Lung microvascular endothelial cell (primary cell): ENCODE results near the gene POTEF. TPM values are rescaled to one million over a fixed set of nuclear protein-coding genes. Genes with fewer than 3 reads are reported as not detected.
"Not testable (repeated sequence)": the region's sequence is repeated elsewhere in the genome, so short reads cannot be mapped to it uniquely, and the experiment has no call there.

Experiments used
- DNase-seq, 2 donors: peaks; one replicate each; pipeline versions ENCODE4 v3.0.0 to v3.0.0-alpha.2; 2010; ENCODE audit warnings: low read depth in 2 of 2
- total RNA-seq: library from RNA; depleted of rRNA; stranded (reverse); fragments of >200 nt; gene quantifications from 2 replicates; pipeline ENCODE4 v1.2.1, GENCODE V29; 2014

POTEF gene
- total RNA-seq, result 0.20 and 0.22 TPM in 2 replicates

DNA sequence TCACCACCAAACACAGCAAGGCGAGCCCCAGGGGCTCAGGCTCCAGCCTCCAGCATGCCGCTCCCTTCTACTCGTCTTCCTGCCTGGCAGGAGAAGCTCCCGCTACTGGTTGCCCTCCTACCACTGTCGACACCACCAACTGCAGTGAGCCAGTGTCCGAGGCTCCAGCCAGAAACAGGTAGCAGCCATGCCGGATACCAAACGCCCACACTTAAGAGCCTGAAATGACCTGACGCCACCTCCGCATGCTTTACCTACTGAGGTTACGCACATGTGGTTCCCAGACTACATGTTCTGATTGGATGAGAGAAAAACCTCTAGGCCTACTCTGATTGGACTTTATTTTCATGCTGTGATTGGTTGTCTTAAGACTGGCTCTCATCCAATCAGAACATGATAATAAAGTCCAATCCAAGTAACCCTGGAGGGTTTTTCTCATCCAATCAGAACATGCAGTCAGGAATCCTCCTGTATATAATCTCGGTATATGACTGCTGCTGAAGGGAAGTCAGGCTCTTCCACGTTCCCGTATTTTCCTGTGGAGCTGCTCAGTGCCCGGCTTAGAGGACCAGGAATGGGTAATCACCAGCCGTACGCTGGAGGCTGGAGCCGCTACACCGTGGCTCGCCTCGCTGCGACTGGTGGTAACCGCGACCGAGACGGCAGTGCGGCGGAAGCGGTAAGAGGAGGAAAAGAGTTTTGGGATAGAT, at the start of gene POTEF:
POTEF (minus strand) TSS at position 103 of the 710 bp plus-strand sequence. CDS start 8,707 bp downstream, outside the sequence.
- DNase-seq, result not testable (repeated sequence)

DNA sequence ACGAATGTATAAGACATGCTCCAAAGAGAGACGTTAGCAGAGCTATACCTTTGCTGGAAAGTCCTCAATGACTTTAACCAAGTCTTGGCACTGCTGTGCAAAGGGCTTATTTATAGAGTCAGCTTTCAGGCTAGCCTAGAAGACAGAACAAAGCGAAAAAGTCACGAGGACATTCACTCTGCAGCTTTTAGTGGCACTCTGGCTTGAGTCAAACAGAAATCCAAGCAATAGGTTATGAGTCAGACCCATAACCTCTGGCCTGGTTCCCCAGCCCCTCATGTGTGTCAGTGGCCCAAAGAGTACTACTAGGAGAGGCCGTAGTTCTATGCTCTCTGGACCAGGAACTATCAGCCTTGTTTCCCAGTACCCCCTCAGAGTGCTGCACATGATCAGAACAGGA, 45.8 kb upstream of the POTEF start:
- DNase-seq, result not testable (repeated sequence)

DNA sequence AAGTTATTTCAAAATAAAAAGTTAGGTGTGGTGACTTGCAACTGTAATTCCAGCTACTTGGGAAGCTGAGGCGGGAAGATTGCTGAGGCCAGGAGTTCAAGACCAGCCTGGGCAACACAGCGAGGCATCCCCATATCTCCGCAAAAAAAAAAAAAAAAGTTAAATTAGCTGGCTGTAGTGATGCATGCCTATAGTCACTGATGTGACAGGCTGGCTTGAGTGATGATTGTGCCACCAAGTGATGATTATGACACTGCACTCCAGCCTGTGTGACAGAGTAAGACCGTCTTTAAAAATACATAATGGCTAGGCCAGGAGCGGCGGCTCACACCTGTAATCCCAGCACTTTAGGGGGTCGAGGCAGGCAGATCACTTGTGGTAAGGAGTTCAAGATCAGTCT, 40.9 kb upstream of the POTEF start:
- DNase-seq, result no peak

DNA sequence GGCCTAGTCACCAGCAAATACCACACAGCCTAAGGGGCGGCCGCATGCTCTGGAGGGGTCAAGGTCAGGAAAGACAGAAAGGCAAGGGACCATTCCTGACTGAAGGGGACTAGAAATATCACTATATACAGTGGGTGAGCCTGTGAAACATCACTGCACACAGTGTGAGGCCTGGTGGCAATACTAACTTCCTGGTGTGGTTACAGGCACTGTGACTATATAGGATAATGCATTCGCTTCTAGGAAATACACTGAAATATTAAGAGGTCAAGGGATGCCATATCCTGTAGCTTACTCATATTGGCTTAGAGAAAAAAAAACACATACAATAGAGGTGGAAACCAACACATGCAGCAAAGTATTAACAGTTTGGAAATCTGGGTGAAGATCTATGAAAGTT, 40.1 kb upstream of the POTEF start:
- peak in 1 of 2 donors; percentile 28 for DNase-seq

GRCh38 chr2:130166611-130167010, 37.6 kb upstream of the POTEF start:
- not testable (repeated sequence) for DNase-seq

- DNase-seq, result no peak
These were observed 36.4 kb upstream of the POTEF start for GRCh38 chr2:130165293-130166016.

GRCh38 chr2:130162968-130163367, 33.9 kb upstream of the POTEF start:
- DNase-seq, result no peak

- DNase-seq, result not testable (repeated sequence)
These were observed 33.5 kb upstream of the POTEF start for GRCh38 chr2:130162486-130162885.

- not testable (repeated sequence) for DNase-seq
These were observed 32.0 kb upstream of the POTEF start for GRCh38 chr2:130160838-130161705.

DNA sequence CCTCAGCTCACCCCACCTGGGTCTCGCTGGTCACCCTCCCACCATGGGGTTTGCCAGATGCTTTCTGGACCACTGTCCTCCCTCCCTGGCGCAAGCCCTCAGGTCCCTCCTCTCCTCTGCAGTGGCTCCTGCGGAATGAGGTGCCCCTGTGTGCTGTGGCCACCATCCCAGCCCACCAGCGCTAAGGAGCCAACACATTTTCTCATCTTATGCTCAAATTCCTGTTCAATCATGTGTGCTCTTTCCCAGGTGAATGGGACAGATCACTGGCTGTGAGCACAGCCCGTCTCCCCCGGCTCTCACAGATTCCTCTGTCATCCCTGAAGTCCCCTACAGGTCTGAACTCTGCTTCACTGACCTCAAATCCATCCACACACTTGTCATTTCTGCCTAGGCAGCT, 31.1 kb upstream of the POTEF start:
- DNase-seq, result no peak

- not testable (repeated sequence) for DNase-seq
These were observed 30.4 kb upstream of the POTEF start for GRCh38 chr2:130159376-130159775.

DNA sequence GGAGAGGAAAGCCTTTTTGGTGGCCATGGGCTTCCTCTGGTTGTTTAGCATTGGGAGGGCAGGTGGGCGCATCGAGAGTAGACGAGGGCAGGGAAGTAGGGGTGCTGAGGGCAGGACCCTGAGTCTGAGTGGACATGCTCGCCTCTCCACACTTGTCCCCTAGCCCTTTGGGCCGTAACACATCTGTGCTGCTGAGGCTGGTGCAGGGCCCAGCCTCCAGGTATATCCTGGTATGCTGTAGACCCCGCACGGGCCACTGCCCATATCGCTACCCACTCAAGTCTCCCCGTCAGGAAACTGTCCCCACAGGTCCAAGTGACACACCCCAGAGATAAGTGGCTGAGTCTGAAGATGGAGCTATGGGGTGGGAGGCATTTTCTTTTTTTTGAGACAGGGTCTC, 29.6 kb upstream of the POTEF start:
- DNase-seq, result no peak

GRCh38 chr2:130157825-130158514, 28.9 kb upstream of the POTEF start:
- DNase-seq, result not testable (repeated sequence)

DNA sequence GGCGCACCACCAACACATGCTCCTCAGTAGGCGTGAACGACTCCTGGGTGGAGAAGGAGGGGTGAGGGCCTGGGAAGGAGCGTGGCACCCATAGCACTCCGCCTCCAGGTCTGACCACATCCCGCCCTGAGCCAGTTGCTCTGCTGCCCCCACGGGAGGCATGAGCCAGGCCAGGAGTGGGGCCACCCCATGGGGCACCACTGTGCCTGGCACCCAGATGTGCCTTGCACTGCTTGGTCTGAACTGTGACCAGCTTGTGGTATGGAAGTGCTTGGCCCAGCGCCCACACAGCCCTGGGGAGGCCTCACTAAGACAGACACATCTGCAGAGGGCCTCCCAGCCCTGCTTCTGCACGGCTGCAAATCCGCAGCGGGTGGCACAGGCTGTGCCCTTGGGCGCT, 28.3 kb upstream of the POTEF start:
- not testable (repeated sequence) for DNase-seq

GRCh38 chr2:130156624-130157004, 27.6 kb upstream of the POTEF start:
- no peak for DNase-seq

DNA sequence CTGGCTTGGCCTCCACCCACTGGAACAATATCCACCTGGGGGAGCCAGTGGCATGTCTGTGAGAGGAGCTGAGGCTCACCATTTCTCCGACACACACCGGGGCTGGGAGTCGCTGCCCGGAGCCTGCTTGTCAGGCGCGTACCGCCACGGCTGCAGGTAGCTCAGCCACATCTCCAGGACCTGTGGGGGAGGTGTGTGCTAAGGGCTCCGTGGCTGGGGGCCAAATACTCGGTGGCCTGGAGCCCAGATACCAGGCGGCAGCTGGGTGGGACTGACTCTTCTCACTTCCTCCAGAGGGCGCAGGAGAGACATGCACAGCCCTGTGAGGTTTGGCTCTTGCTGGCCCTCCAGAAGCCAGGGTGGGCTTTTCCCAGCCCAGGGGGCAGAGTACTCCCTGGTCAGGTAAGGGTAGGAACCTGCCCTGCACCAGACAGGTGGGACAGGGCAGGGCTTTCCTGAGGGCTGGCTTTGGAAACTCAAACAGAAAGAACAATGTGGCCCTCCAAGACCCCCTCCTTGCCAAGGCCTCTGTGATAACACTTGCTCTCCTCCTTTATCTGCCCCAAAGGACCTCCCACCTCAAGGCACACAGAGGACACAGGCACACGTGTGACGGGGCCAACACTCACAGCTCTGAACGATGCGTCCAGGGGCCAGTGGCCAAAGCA, 27.1 kb upstream of the POTEF start:
- DNase-seq, result peak; percentile 58 to 82

- DNase-seq, result no peak
These were observed 26.0 kb upstream of the POTEF start for GRCh38 chr2:130154773-130155765.

DNA sequence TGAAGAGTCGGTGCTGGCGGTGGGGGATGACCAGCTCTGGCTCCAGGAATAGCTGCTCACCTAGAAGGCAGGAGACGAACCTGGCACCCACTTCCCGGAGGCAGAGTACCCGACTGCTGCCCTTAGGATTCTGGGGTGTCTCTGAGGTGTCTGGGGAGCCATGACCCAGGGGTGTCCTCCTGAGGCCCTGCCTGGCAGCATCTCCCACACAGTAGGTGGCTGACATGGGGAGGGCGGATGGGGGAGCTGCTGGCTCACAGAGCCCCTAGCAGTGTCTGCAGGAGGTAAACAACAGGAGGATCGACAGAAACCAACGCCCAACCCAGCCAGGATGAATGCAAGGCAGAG, 25.4 kb upstream of the POTEF start:
- DNase-seq, result not testable (repeated sequence)

GRCh38 chr2:130153721-130154422, 24.9 kb upstream of the POTEF start:
- not testable (repeated sequence) for DNase-seq
